ENCODE data around the gene CELF1. TPM values are rescaled to one million over a fixed set of nuclear protein-coding genes. Genes with fewer than 3 reads are reported as not detected.
A peak's percentile ranks its signal among the peaks of the same experiment; 100 is the strongest.

The CELF1 gene
- total RNA-seq, 1 donor, result 142 TPM

GRCh38 chr11:47587039-47587716 is 34.2 kb upstream of the CELF1 start:
- H3K4me1 ChIP-seq (ENCODE audit: insufficient read depth, low read length), result peaks cover 21% of the 10 kb centered on the region
- H3K4me3 ChIP-seq (ENCODE audit: low read length), result no peak overlapping the region
- no peaks in the 10 kb centered on the region for H3K9me3 ChIP-seq (ENCODE audit: low read depth, low read length)
- H3K27me3 ChIP-seq (ENCODE audit: insufficient read depth, low read length), result peaks cover 3% of the 10 kb centered on the region

GRCh38 chr11:47586098-47586855 is 33.3 kb upstream of the CELF1 start, which contains the start of gene FAM180B:
Gene FAM180B, plus strand, starts transcription at chr11:47586678. Its CDS starts 91 bp downstream, at chr11:47586769.
- no peaks in the 10 kb centered on the region for H3K9me3 ChIP-seq (ENCODE audit: low read depth, low read length)
- H3K4me3 ChIP-seq (ENCODE audit: low read length), result no peak within 1 kb of the TSS
- peaks cover 13% of the 10 kb centered on the region for H3K4me1 ChIP-seq (ENCODE audit: insufficient read depth, low read length)
- H3K27me3 ChIP-seq (ENCODE audit: insufficient read depth, low read length), result no peaks in the 10 kb centered on the region

GRCh38 chr11:47583844-47584243 is 30.9 kb upstream of the CELF1 start:
- Histone ChIP-seq H3K27me3 (ENCODE audit: insufficient read depth, low read length) (no peaks in the 10 kb centered on the region), H3K9me3 (ENCODE audit: low read depth, low read length) (no peaks in the 10 kb centered on the region), H3K4me1 (ENCODE audit: insufficient read depth, low read length) (peaks cover 29% of the 10 kb centered on the region), H3K4me3 (ENCODE audit: low read length) (no peak overlapping the region)

GRCh38 chr11:47578524-47579494 is 25.9 kb upstream of the CELF1 start, which contains the start of the genes KBTBD4 and NDUFS3:
Gene KBTBD4, minus strand, starts transcription at chr11:47578970. Its CDS starts 19 bp downstream, at chr11:47578951.
Gene NDUFS3, plus strand, starts transcription at chr11:47579074. Its CDS starts 18 bp downstream, at chr11:47579092.
- Histone ChIP-seq H3K4me3 (ENCODE audit: low read length) (peak within 1 kb of the TSS; percentile 87), H3K9me3 (ENCODE audit: low read depth, low read length) (no peaks in the 10 kb centered on the region), H3K4me1 (ENCODE audit: insufficient read depth, low read length) (peaks cover 31% of the 10 kb centered on the region), H3K27me3 (ENCODE audit: insufficient read depth, low read length) (no peaks in the 10 kb centered on the region)

GRCh38 chr11:47577460-47578041 is 24.6 kb upstream of the CELF1 start:
- H3K4me1 ChIP-seq (ENCODE audit: insufficient read depth, low read length), result peaks cover 31% of the 10 kb centered on the region
- no peaks in the 10 kb centered on the region for H3K27me3 ChIP-seq (ENCODE audit: insufficient read depth, low read length)
- H3K9me3 ChIP-seq (ENCODE audit: low read depth, low read length), result no peaks in the 10 kb centered on the region
- no peak overlapping the region for H3K4me3 ChIP-seq (ENCODE audit: low read length)

- Histone ChIP-seq H3K4me3 (ENCODE audit: low read length) (no peak overlapping the region), H3K4me1 (ENCODE audit: insufficient read depth, low read length) (peaks cover 13% of the 10 kb centered on the region), H3K27me3 (ENCODE audit: insufficient read depth, low read length) (no peaks in the 10 kb centered on the region), H3K9me3 (ENCODE audit: low read depth, low read length) (no peaks in the 10 kb centered on the region)
Measured at GRCh38 chr11:47573321-47573720, 20.4 kb upstream of the CELF1 start.

GRCh38 chr11:47572715-47573255 is 19.9 kb upstream of the CELF1 start:
- H3K27me3 ChIP-seq (ENCODE audit: insufficient read depth, low read length), result no peaks in the 10 kb centered on the region

GRCh38 chr11:47571895-47572294 is 19.0 kb upstream of the CELF1 start:
- Histone ChIP-seq H3K9me3 (ENCODE audit: low read depth, low read length) (no peaks in the 10 kb centered on the region), H3K4me3 (ENCODE audit: low read length) (no peak overlapping the region), H3K27me3 (ENCODE audit: insufficient read depth, low read length) (no peaks in the 10 kb centered on the region), H3K4me1 (ENCODE audit: insufficient read depth, low read length) (peaks cover 3% of the 10 kb centered on the region)

More at GRCh38 chr11:47572715-47573255, 19.9 kb upstream of the CELF1 start:
- H3K4me1 ChIP-seq (ENCODE audit: insufficient read depth, low read length), result peaks cover 7% of the 10 kb centered on the region
- no peak overlapping the region for H3K4me3 ChIP-seq (ENCODE audit: low read length)
- no peaks in the 10 kb centered on the region for H3K9me3 ChIP-seq (ENCODE audit: low read depth, low read length)

- H3K27me3 ChIP-seq (ENCODE audit: insufficient read depth, low read length), result no peaks in the 10 kb centered on the region
- H3K4me1 ChIP-seq (ENCODE audit: insufficient read depth, low read length), result peaks cover 9% of the 10 kb centered on the region
- H3K9me3 ChIP-seq (ENCODE audit: low read depth, low read length), result no peaks in the 10 kb centered on the region
- no peak overlapping the region for H3K4me3 ChIP-seq (ENCODE audit: low read length)
Measured at GRCh38 chr11:47571357-47571729, 18.4 kb upstream of the CELF1 start.

- Histone ChIP-seq H3K9me3 (ENCODE audit: low read depth, low read length) (no peaks in the 10 kb centered on the region), H3K4me3 (ENCODE audit: low read length) (no peak overlapping the region), H3K27me3 (ENCODE audit: insufficient read depth, low read length) (no peaks in the 10 kb centered on the region), H3K4me1 (ENCODE audit: insufficient read depth, low read length) (peaks cover 13% of the 10 kb centered on the region)
Measured at GRCh38 chr11:47570651-47571356, 17.9 kb upstream of the CELF1 start.

- H3K27me3 ChIP-seq (ENCODE audit: insufficient read depth, low read length), result no peaks in the 10 kb centered on the region
- no peak overlapping the region for H3K4me3 ChIP-seq (ENCODE audit: low read length)
- H3K9me3 ChIP-seq (ENCODE audit: low read depth, low read length), result no peaks in the 10 kb centered on the region
- H3K4me1 ChIP-seq (ENCODE audit: insufficient read depth, low read length), result peaks cover 19% of the 10 kb centered on the region
Measured at GRCh38 chr11:47569646-47570045, 16.7 kb upstream of the CELF1 start.

- no peaks in the 10 kb centered on the region for H3K9me3 ChIP-seq (ENCODE audit: low read depth, low read length)
- H3K4me1 ChIP-seq (ENCODE audit: insufficient read depth, low read length), result peaks cover 22% of the 10 kb centered on the region
- no peaks in the 10 kb centered on the region for H3K27me3 ChIP-seq (ENCODE audit: insufficient read depth, low read length)
- peak overlapping the region; percentile 85 for H3K4me3 ChIP-seq (ENCODE audit: low read length)
Measured at GRCh38 chr11:47566149-47566698, 13.3 kb upstream of the CELF1 start.

GRCh38 chr11:47565340-47566148 is 12.6 kb upstream of the CELF1 start, which contains the start of gene PTPMT1:
Gene PTPMT1, plus strand, starts transcription at chr11:47565599. Its CDS starts 24 bp downstream, at chr11:47565623.
- peaks cover 24% of the 10 kb centered on the region for H3K4me1 ChIP-seq (ENCODE audit: insufficient read depth, low read length)
- H3K9me3 ChIP-seq (ENCODE audit: low read depth, low read length), result no peaks in the 10 kb centered on the region
- no peaks in the 10 kb centered on the region for H3K27me3 ChIP-seq (ENCODE audit: insufficient read depth, low read length)
- peak within 1 kb of the TSS; percentile 85 for H3K4me3 ChIP-seq (ENCODE audit: low read length)
